ENCODE measurements around the gene OTOG.

The OTOG gene

GRCh38 chr11:17603056-17603825 is 56.2 kb downstream of the OTOG start:
- H3K9me2 ChIP-seq (replicated peaks; ENCODE audit: low read depth, low read length): no peaks in the 10 kb centered on the region
- H3F3A ChIP-seq (ENCODE audit: low read depth): no peaks in the 10 kb centered on the region
- H3K9me3 ChIP-seq (ENCODE audit: insufficient read depth, low read depth, low read length): no peaks in the 10 kb centered on the region
- no peak overlapping the region for H3K9ac ChIP-seq (ENCODE audit: low read depth, low read length, poor library complexity, severe bottlenecking)
- H3K4me1 ChIP-seq (ENCODE audit: insufficient read depth, low read length, poor library complexity, severe bottlenecking): no peaks in the 10 kb centered on the region
- H3K4me2 ChIP-seq (ENCODE audit: low read depth, low read length, poor library complexity, severe bottlenecking): no peak overlapping the region
- H2AFZ ChIP-seq (ENCODE audit: low read length): no peak overlapping the region
- no peaks in the 10 kb centered on the region for H3K27me3 ChIP-seq (ENCODE audit: insufficient read depth, low read length, poor library complexity, severe bottlenecking)
- no peaks in the 10 kb centered on the region for H3K79me2 ChIP-seq (ENCODE audit: insufficient read depth, low read length)
- no peaks in the 10 kb centered on the region for H3K36me3 ChIP-seq (ENCODE audit: insufficient read depth, low read length)
- no peaks in the 10 kb centered on the region for H4K20me1 ChIP-seq (ENCODE audit: insufficient read depth, low read length, poor library complexity, severe bottlenecking)
- no peak for TF ChIP-seq CTCF (conservative IDR thresholded peaks at IDR 0.05; ENCODE audit: low read length)
- no peak for TF ChIP-seq EZH2phosphoT487 (IDR thresholded peaks at IDR 0.05; ENCODE audit: borderline replicate concordance)
- no peak overlapping the region for H3K4me3 ChIP-seq (ENCODE audit: low read length, poor library complexity, severe bottlenecking)

GRCh38 chr11:17604201-17604914 is 57.3 kb downstream of the OTOG start:
- H3K9me2 ChIP-seq (replicated peaks; ENCODE audit: low read depth, low read length): no peaks in the 10 kb centered on the region
- no peaks in the 10 kb centered on the region for H3K4me1 ChIP-seq (ENCODE audit: insufficient read depth, low read length, poor library complexity, severe bottlenecking)
- TF ChIP-seq CTCF (conservative IDR thresholded peaks at IDR 0.05; ENCODE audit: low read length): no peak
- no peak for TF ChIP-seq EZH2phosphoT487 (IDR thresholded peaks at IDR 0.05; ENCODE audit: borderline replicate concordance)
- no peaks in the 10 kb centered on the region for H3K9me3 ChIP-seq (ENCODE audit: insufficient read depth, low read depth, low read length)
- no peak overlapping the region for H3K9ac ChIP-seq (ENCODE audit: low read depth, low read length, poor library complexity, severe bottlenecking)
- no peaks in the 10 kb centered on the region for H3K36me3 ChIP-seq (ENCODE audit: insufficient read depth, low read length)
- no peak overlapping the region for H2AFZ ChIP-seq (ENCODE audit: low read length)
- no peak overlapping the region for H3K4me3 ChIP-seq (ENCODE audit: low read length, poor library complexity, severe bottlenecking)
- H3K4me2 ChIP-seq (ENCODE audit: low read depth, low read length, poor library complexity, severe bottlenecking): no peak overlapping the region
- no peaks in the 10 kb centered on the region for H3K79me2 ChIP-seq (ENCODE audit: insufficient read depth, low read length)
- no peaks in the 10 kb centered on the region for H3K27me3 ChIP-seq (ENCODE audit: insufficient read depth, low read length, poor library complexity, severe bottlenecking)
- H3F3A ChIP-seq (ENCODE audit: low read depth): no peaks in the 10 kb centered on the region
- H4K20me1 ChIP-seq (ENCODE audit: insufficient read depth, low read length, poor library complexity, severe bottlenecking): no peaks in the 10 kb centered on the region

GRCh38 chr11:17604915-17605233 is 57.8 kb downstream of the OTOG start:
- TF ChIP-seq EZH2phosphoT487 (IDR thresholded peaks at IDR 0.05; ENCODE audit: borderline replicate concordance) (no peak), CTCF (conservative IDR thresholded peaks at IDR 0.05; ENCODE audit: low read length) (no peak)
- H3K4me3 ChIP-seq (ENCODE audit: low read length, poor library complexity, severe bottlenecking): no peak overlapping the region
- no peak overlapping the region for H2AFZ ChIP-seq (ENCODE audit: low read length)

More at GRCh38 chr11:17604915-17605233, 57.8 kb downstream of the OTOG start:
- Histone ChIP-seq H4K20me1 (ENCODE audit: insufficient read depth, low read length, poor library complexity, severe bottlenecking) (no peaks in the 10 kb centered on the region), H3K79me2 (ENCODE audit: insufficient read depth, low read length) (no peaks in the 10 kb centered on the region), H3K9ac (ENCODE audit: low read depth, low read length, poor library complexity, severe bottlenecking) (no peak overlapping the region), H3K9me3 (ENCODE audit: insufficient read depth, low read depth, low read length) (no peaks in the 10 kb centered on the region), H3K36me3 (ENCODE audit: insufficient read depth, low read length) (no peaks in the 10 kb centered on the region), H3K9me2 (replicated peaks; ENCODE audit: low read depth, low read length) (no peaks in the 10 kb centered on the region), H3F3A (ENCODE audit: low read depth) (no peaks in the 10 kb centered on the region), H3K4me1 (ENCODE audit: insufficient read depth, low read length, poor library complexity, severe bottlenecking) (no peaks in the 10 kb centered on the region), H3K4me2 (ENCODE audit: low read depth, low read length, poor library complexity, severe bottlenecking) (no peak overlapping the region), H3K27me3 (ENCODE audit: insufficient read depth, low read length, poor library complexity, severe bottlenecking) (no peaks in the 10 kb centered on the region)
